Prostate gland (tissue), 2 donors: ENCODE measurements around the gene TPBGL.

Source experiments
- POLR2A ChIP-seq: fragments of 450-650 bp; IDR thresholded peaks from one replicate; pipeline ENCODE4 v1.6.1; 2016; ENCODE audit warnings: antibody characterized with exemption, mild to moderate bottlenecking
- POLR2AphosphoS5 ChIP-seq: sonication (generic); formaldehyde crosslinking; IDR thresholded peaks from one replicate; pipeline ENCODE4 v1.6.1; 2017; ENCODE audit warnings: antibody characterized with exemption
- TF ChIP-seq, protein P1 (sequence below), 4 experiments: fragments of 200-600 bp in 2 of 4; fragments of 450-650 bp in 2 of 4; sonication (generic) in 2 of 4; IDR thresholded peaks; 1 replicate in 3 of 4; 2 replicates in 1 of 4; pipeline ENCODE4 v1.5.1; 2016 to 2019; ENCODE audit warnings: antibody characterized with exemption in 4 of 4, mild to moderate bottlenecking in 2 of 4, moderate library complexity in 2 of 4

DNA sequence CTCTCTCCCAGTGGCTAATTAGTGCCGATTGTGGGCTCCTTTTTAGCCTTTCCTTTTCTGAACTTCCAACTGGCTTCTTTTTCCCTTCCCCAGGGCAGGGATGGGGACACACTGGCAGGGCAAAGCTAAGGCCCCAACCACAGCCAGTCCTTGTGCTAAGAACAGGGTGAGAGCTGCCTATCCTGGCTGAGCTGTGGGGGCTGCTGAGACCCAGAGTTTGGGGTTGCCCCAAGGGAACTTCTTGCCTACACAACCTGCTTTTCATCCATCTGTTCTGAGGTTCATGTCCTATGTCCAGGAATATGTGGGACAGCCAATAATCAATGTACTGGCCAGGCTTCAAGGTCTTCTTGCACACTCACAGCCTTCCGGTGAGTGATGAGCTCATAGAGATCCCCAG is 10.0 kb upstream of the TPBGL start:
- TF ChIP-seq, protein P1, sequence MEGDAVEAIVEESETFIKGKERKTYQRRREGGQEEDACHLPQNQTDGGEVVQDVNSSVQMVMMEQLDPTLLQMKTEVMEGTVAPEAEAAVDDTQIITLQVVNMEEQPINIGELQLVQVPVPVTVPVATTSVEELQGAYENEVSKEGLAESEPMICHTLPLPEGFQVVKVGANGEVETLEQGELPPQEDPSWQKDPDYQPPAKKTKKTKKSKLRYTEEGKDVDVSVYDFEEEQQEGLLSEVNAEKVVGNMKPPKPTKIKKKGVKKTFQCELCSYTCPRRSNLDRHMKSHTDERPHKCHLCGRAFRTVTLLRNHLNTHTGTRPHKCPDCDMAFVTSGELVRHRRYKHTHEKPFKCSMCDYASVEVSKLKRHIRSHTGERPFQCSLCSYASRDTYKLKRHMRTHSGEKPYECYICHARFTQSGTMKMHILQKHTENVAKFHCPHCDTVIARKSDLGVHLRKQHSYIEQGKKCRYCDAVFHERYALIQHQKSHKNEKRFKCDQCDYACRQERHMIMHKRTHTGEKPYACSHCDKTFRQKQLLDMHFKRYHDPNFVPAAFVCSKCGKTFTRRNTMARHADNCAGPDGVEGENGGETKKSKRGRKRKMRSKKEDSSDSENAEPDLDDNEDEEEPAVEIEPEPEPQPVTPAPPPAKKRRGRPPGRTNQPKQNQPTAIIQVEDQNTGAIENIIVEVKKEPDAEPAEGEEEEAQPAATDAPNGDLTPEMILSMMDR (IDR thresholded peaks at IDR 0.05) = no peak
- TF ChIP-seq POLR2A (no peak), POLR2AphosphoS5 (no peak)
